Thyroid gland (tissue), 4 donors: ENCODE results near the gene PLCB1.

Experiments used
- POLR2A ChIP-seq, 2 donors: fragments of 450-650 bp; IDR thresholded peaks; one replicate each; pipeline ENCODE4 v1.6.1; 2017; ENCODE audit warnings: antibody characterized with exemption in 2 of 2, mild to moderate bottlenecking in 2 of 2, moderate library complexity in 1 of 2
- TF ChIP-seq, protein P1 (sequence below), 6 experiments: fragments of 200-600 bp in 3 of 6; fragments of 450-650 bp in 3 of 6; sonication (generic) in 3 of 6; IDR thresholded peaks; one replicate each; pipeline ENCODE4 v1.5.1; 2016 to 2019; ENCODE audit warnings: antibody characterized with exemption in 6 of 6, mild to moderate bottlenecking in 2 of 6, inconsistent platforms in 1 of 6, moderate library complexity in 1 of 6

DNA sequence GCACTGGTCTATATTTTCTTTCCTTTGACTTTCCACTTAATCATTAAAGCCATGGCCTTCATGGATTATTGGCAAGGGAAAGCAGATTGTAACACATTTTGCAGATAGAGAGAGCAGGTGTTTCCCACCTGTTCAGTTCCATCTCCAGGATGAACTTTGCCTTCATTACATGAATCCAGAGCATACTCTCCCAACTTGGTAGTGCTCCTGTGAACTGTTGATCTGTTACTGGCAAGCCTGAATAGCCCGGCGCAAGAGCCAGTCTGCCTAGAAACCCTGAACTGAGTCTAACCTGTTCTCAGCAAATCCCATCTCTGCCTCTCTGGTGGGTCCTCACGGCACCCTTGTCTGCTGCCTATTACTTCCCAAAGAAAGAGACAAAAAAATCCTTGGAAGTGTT lies 210.3 kb downstream of the PLCB1 start:
- TF ChIP-seq, protein P1, sequence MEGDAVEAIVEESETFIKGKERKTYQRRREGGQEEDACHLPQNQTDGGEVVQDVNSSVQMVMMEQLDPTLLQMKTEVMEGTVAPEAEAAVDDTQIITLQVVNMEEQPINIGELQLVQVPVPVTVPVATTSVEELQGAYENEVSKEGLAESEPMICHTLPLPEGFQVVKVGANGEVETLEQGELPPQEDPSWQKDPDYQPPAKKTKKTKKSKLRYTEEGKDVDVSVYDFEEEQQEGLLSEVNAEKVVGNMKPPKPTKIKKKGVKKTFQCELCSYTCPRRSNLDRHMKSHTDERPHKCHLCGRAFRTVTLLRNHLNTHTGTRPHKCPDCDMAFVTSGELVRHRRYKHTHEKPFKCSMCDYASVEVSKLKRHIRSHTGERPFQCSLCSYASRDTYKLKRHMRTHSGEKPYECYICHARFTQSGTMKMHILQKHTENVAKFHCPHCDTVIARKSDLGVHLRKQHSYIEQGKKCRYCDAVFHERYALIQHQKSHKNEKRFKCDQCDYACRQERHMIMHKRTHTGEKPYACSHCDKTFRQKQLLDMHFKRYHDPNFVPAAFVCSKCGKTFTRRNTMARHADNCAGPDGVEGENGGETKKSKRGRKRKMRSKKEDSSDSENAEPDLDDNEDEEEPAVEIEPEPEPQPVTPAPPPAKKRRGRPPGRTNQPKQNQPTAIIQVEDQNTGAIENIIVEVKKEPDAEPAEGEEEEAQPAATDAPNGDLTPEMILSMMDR (IDR thresholded peaks at IDR 0.05) = no peak
- no peak for TF ChIP-seq POLR2A (IDR thresholded peaks at IDR 0.05)
